ENCODE data around the gene SEMA3B.
A peak's percentile ranks its signal among the peaks of the same experiment; 100 is the strongest.

The SEMA3B gene

DNA sequence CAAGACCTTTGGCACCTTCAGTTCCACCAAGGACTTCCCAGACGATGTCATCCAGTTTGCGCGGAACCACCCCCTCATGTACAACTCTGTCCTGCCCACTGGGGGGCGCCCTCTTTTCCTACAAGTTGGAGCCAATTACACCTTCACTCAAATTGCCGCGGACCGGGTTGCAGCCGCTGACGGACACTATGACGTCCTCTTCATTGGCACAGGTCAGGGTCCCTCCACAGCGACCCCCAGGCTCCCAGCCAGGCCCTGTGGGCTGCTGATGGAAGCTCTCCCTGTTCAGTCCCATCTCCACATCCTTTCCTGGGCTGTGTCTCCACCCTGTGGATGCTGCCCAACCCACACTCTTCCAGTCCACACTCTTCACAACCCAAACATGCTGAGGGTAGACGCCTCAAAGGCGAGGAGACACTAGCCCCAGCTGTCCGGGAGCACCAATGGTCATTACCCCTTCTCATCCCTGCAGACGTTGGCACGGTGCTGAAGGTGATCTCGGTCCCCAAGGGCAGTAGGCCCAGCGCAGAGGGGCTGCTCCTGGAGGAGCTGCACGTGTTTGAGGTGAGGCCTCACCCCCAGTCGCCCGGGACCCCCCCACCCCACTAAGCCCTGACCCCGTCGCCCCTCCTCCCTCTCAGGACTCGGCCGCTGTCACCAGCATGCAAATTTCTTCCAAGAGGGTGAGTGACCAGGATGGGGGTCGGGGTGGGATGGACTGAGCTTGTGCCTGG lies 5.6 kb downstream of the SEMA3B start (continued):
- TF ChIP-seq, protein P1, sequence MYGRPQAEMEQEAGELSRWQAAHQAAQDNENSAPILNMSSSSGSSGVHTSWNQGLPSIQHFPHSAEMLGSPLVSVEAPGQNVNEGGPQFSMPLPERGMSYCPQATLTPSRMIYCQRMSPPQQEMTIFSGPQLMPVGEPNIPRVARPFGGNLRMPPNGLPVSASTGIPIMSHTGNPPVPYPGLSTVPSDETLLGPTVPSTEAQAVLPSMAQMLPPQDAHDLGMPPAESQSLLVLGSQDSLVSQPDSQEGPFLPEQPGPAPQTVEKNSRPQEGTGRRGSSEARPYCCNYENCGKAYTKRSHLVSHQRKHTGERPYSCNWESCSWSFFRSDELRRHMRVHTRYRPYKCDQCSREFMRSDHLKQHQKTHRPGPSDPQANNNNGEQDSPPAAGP (tag by site-specific recombination; IDR thresholded peaks at IDR 0.05), result 0 out of 2 replicates have a peak, but pooled peaks have one; percentile 34
- TF ChIP-seq, protein P2, sequence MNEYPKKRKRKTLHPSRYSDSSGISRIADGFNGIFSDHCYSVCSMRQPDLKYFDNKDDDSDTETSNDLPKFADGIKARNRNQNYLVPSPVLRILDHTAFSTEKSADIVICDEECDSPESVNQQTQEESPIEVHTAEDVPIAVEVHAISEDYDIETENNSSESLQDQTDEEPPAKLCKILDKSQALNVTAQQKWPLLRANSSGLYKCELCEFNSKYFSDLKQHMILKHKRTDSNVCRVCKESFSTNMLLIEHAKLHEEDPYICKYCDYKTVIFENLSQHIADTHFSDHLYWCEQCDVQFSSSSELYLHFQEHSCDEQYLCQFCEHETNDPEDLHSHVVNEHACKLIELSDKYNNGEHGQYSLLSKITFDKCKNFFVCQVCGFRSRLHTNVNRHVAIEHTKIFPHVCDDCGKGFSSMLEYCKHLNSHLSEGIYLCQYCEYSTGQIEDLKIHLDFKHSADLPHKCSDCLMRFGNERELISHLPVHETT (tag by site-specific recombination; IDR thresholded peaks at IDR 0.05), result 0 out of 2 replicates have a peak, but pooled peaks have one; percentile 50
- no peak for TF ChIP-seq KLF16 (tag by site-specific recombination; IDR thresholded peaks at IDR 0.05)
- TF ChIP-seq SCRT2 (tag by site-specific recombination; IDR thresholded peaks at IDR 0.05), result 0 out of 2 replicates have a peak, but pooled peaks have one; percentile 20
- TF ChIP-seq ZNF138 (tag by site-specific recombination; IDR thresholded peaks at IDR 0.05; ENCODE audit: borderline replicate concordance), result no peak
- no peak for TF ChIP-seq ZNF843 (tag by site-specific recombination; IDR thresholded peaks at IDR 0.05)
- no peak for TF ChIP-seq HOXD13 (CRISPR knock-in tag; IDR thresholded peaks at IDR 0.05; ENCODE audit: borderline replicate concordance)
- TF ChIP-seq ZNF350 (tag by site-specific recombination; IDR thresholded peaks at IDR 0.05), result no peak
- no peak for TF ChIP-seq ZFP3 (tag by site-specific recombination; IDR thresholded peaks at IDR 0.05; ENCODE audit: low read depth)
- no peak for TF ChIP-seq OSR2 (tag by site-specific recombination; IDR thresholded peaks at IDR 0.05)
- TF ChIP-seq ZNF132 (tag by site-specific recombination; IDR thresholded peaks at IDR 0.05; ENCODE audit: borderline replicate concordance), result no peak
- peak; percentile 57; the same call in 1 of the 2 replicates for TF ChIP-seq ZNF600 (tag by site-specific recombination; IDR thresholded peaks at IDR 0.05)
- no peak for TF ChIP-seq ZNF580 (tag by site-specific recombination; IDR thresholded peaks at IDR 0.05)
- no peak for TF ChIP-seq BCL11A (tag by site-specific recombination; IDR thresholded peaks at IDR 0.05; ENCODE audit: low read depth)
- TF ChIP-seq, protein P3, sequence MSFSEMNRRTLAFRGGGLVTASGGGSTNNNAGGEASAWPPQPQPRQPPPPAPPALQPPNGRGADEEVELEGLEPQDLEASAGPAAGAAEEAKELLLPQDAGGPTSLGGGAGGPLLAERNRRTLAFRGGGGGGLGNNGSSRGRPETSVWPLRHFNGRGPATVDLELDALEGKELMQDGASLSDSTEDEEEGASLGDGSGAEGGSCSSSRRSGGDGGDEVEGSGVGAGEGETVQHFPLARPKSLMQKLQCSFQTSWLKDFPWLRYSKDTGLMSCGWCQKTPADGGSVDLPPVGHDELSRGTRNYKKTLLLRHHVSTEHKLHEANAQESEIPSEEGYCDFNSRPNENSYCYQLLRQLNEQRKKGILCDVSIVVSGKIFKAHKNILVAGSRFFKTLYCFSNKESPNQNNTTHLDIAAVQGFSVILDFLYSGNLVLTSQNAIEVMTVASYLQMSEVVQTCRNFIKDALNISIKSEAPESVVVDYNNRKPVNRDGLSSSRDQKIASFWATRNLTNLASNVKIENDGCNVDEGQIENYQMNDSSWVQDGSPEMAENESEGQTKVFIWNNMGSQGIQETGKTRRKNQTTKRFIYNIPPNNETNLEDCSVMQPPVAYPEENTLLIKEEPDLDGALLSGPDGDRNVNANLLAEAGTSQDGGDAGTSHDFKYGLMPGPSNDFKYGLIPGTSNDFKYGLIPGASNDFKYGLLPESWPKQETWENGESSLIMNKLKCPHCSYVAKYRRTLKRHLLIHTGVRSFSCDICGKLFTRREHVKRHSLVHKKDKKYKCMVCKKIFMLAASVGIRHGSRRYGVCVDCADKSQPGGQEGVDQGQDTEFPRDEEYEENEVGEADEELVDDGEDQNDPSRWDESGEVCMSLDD (tag by site-specific recombination; IDR thresholded peaks at IDR 0.05), result no peak
- peak; percentile 51; the same call in 1 of the 2 replicates for TF ChIP-seq EGR2 (tag by site-specific recombination; IDR thresholded peaks at IDR 0.05; ENCODE audit: low read depth)
- TF ChIP-seq ZNF555 (tag by site-specific recombination; conservative IDR thresholded peaks at IDR 0.05), result no peak
- no peak for TF ChIP-seq ZNF747 (tag by site-specific recombination; IDR thresholded peaks at IDR 0.05)
- 0 out of 2 replicates have a peak, but pooled peaks have one; percentile 35 for TF ChIP-seq TRIM28 (IDR thresholded peaks at IDR 0.05; ENCODE audit: borderline replicate concordance, low read length)
- TF ChIP-seq, protein P4, sequence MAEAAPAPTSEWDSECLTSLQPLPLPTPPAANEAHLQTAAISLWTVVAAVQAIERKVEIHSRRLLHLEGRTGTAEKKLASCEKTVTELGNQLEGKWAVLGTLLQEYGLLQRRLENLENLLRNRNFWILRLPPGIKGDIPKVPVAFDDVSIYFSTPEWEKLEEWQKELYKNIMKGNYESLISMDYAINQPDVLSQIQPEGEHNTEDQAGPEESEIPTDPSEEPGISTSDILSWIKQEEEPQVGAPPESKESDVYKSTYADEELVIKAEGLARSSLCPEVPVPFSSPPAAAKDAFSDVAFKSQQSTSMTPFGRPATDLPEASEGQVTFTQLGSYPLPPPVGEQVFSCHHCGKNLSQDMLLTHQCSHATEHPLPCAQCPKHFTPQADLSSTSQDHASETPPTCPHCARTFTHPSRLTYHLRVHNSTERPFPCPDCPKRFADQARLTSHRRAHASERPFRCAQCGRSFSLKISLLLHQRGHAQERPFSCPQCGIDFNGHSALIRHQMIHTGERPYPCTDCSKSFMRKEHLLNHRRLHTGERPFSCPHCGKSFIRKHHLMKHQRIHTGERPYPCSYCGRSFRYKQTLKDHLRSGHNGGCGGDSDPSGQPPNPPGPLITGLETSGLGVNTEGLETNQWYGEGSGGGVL (tag by site-specific recombination; IDR thresholded peaks at IDR 0.05), result peak; percentile 49; the same call in 1 of the 2 replicates
- TF ChIP-seq ZFP37 (tag by site-specific recombination; IDR thresholded peaks at IDR 0.05), result no peak
- TF ChIP-seq SCRT1 (tag by site-specific recombination; IDR thresholded peaks at IDR 0.05; ENCODE audit: borderline replicate concordance), result peak; percentile 53; the same call in 1 of the 2 replicates
- no peak for TF ChIP-seq ZIC2 (tag by site-specific recombination; IDR thresholded peaks at IDR 0.05)
- no peak for TF ChIP-seq ZBTB20 (tag by site-specific recombination; IDR thresholded peaks at IDR 0.05)
- TF ChIP-seq ZNF530 (tag by site-specific recombination; IDR thresholded peaks at IDR 0.05; ENCODE audit: low read depth), result no peak
- no peak for TF ChIP-seq ZNF114 (tag by site-specific recombination; IDR thresholded peaks at IDR 0.05)
- no peak for TF ChIP-seq ZNF335 (tag by site-specific recombination; conservative IDR thresholded peaks at IDR 0.05)
- TF ChIP-seq KLF9 (tag by site-specific recombination; IDR thresholded peaks at IDR 0.05; ENCODE audit: low read depth), result 0 out of 2 replicates have a peak, but pooled peaks have one; percentile 27
- TF ChIP-seq ZNF629 (tag by site-specific recombination; IDR thresholded peaks at IDR 0.05), result peak; percentile 76
- TF ChIP-seq GLIS1 (tag by site-specific recombination; IDR thresholded peaks at IDR 0.05), result peak; percentile 31; the same call in 1 of the 2 replicates
- 0 out of 2 replicates have a peak, but pooled peaks have one; percentile 39 for TF ChIP-seq ZEB2 (tag by site-specific recombination; IDR thresholded peaks at IDR 0.05)
- peak; percentile 58 for TF ChIP-seq ZFHX2 (tag by site-specific recombination; conservative IDR thresholded peaks at IDR 0.05)
- no peak for TF ChIP-seq ZNF10 (tag by site-specific recombination; IDR thresholded peaks at IDR 0.05)
